K562 (cell line): ENCODE results near the gene RBMS3. TPM values are rescaled to one million over a fixed set of nuclear protein-coding genes. Genes with fewer than 3 reads are reported as not detected.

Source experiments
- ATAC-seq: fragments of 200-7000 bp; cut with Tn5 transposase; 3 replicates; pipeline ENCODE4 v1.9.1; 2020; ENCODE audit warnings: moderate library complexity
- BruUV-seq: library from RNA; stranded (reverse); fragments of 400-500 nt; replicated peaks from 2 replicates; lab custom pipeline; 2021; lab: Mats Ljungman, UMichigan
- CTCF ChIA-PET: fragments of 300-600 bp; formaldehyde crosslinking; extraction: SDS; loops from one replicate; lab custom pipeline; 2021; ENCODE audit warnings: low intra/inter-chr PET ratio; lab: Yijun Ruan, JAX
- POLR2A ChIA-PET: fragments of 300-600, 350-650 bp; sonication (Branson Sonifier 250); formaldehyde crosslinking; extraction: SDS; loops from one replicate; lab custom pipeline; 2021; ENCODE audit warnings: antibody characterized with exemption, inconsistent platforms; lab: Yijun Ruan, JAX
- DNase-seq, 4 experiments: peaks; one replicate each; pipeline versions ENCODE4 v3.0.0 to v3.0.0-alpha.2; 2011 to 2018; ENCODE audit warnings: low spot score in 3 of 4, mixed read lengths in 3 of 4; ENCODE audit errors: extremely low read depth in 1 of 4
- FAIRE-seq: peaks from 2 replicates; lab custom pipeline; 2011; peaks lifted over from hg19 to GRCh38; lab: Jason Lieb, UNC
- H2AFZ ChIP-seq: 2 replicates; pipeline ENCODE4 v1.6.0; 2011; ENCODE audit warnings: low read depth, low read length, control low read depth, inconsistent platforms
- H3K27ac ChIP-seq: fragments of 200-600 bp; 3 replicates; pipeline ENCODE4 v1.8.0; 2011; ENCODE audit warnings: low read depth, mild to moderate bottlenecking, control low read depth, inconsistent platforms, low read length, moderate library complexity, mixed read lengths; ENCODE audit errors: extremely low read depth
- H3K27me3 ChIP-seq, 2 experiments: fragments of 300-600 bp in 1 of 2; 2 replicates in 1 of 2; 3 replicates in 1 of 2; pipeline versions ENCODE4 v1.6.0 to v1.8.0; 2011; ENCODE audit warnings: inconsistent platforms in 2 of 2, low read length in 2 of 2, mild to moderate bottlenecking in 1 of 2, mixed read lengths in 1 of 2, moderate library complexity in 1 of 2; ENCODE audit not compliant: control insufficient read depth in 2 of 2, insufficient read depth in 2 of 2
- H3K36me3 ChIP-seq: fragments of 300-600 bp; 3 replicates; pipeline ENCODE4 v1.8.0; 2011; ENCODE audit warnings: mild to moderate bottlenecking, low read length, inconsistent platforms; ENCODE audit not compliant: control insufficient read depth, insufficient read depth
- H3K4me1 ChIP-seq, 2 experiments: fragments of 200-600 bp in 1 of 2; replicated peaks in 1 of 2; 2 replicates in 1 of 2; 3 replicates in 1 of 2; pipeline versions ENCODE4 v1.5.1 to v1.8.0; 2011; ENCODE audit warnings: inconsistent platforms in 2 of 2, low read length in 2 of 2, mild to moderate bottlenecking in 1 of 2, mixed read lengths in 1 of 2, moderate library complexity in 1 of 2; ENCODE audit not compliant: control insufficient read depth in 2 of 2, insufficient read depth in 2 of 2
- H3K4me2 ChIP-seq: 2 replicates; pipeline ENCODE4 v1.6.1; 2011; ENCODE audit warnings: low read length, control low read depth, inconsistent platforms, mixed read lengths; ENCODE audit not compliant: insufficient read depth
- H3K4me3 ChIP-seq: fragments of 200-600 bp; sonication (generic), shearing (Covaris generic); 2 replicates; pipeline ENCODE4 v1.5.1; 2016; ENCODE audit warnings: control low read depth, inconsistent platforms
- H3K79me2 ChIP-seq: fragments of 200-600 bp; 3 replicates; pipeline ENCODE4 v1.8.0; 2011; ENCODE audit warnings: low read length, inconsistent platforms; ENCODE audit not compliant: control insufficient read depth, insufficient read depth
- H3K9ac ChIP-seq, 2 experiments: 2 replicates each; pipeline versions ENCODE4 v1.6.0 to v1.6.1; 2011; ENCODE audit warnings: low read depth in 2 of 2, low read length in 2 of 2, control low read depth in 1 of 2, inconsistent platforms in 1 of 2, mild to moderate bottlenecking in 1 of 2, mixed read lengths in 1 of 2; ENCODE audit not compliant: insufficient read depth in 1 of 2
- H3K9me1 ChIP-seq: one replicate; pipeline ENCODE4 v1.6.0; 2011; ENCODE audit warnings: inconsistent platforms, mild to moderate bottlenecking, low read length, moderate library complexity; ENCODE audit not compliant: control insufficient read depth, insufficient read depth
- H3K9me3 ChIP-seq: replicated peaks from 2 replicates; pipeline ENCODE4 v1.5.1; 2011; ENCODE audit warnings: low read depth, low read length, inconsistent platforms; ENCODE audit not compliant: control insufficient read depth, insufficient read depth
- H4K20me1 ChIP-seq: replicated peaks from 2 replicates; pipeline ENCODE4 v1.6.1; 2011; ENCODE audit warnings: low read length, inconsistent platforms, mixed read lengths; ENCODE audit not compliant: control insufficient read depth, insufficient read depth
- HDAC6 ChIP-seq: IDR thresholded peaks from 2 replicates; pipeline ENCODE4 v1.6.1; 2012; ENCODE audit warnings: low read depth, mild to moderate bottlenecking, control low read depth, inconsistent platforms, low read length, moderate library complexity
- KDM5B ChIP-seq: fragments of 200-600 bp; sonication (generic); IDR thresholded peaks from 2 replicates; pipeline ENCODE4 v1.6.1; 2012; ENCODE audit warnings: low read depth, mild to moderate bottlenecking, moderate library complexity, low read length, control low read depth, inconsistent platforms; ENCODE audit not compliant: insufficient replicate concordance
- KLF6 ChIP-seq: fragments of 250-450 bp; sonication (Bioruptor Pico); IDR thresholded peaks from 2 replicates; pipeline ENCODE4 v1.4.0; 2020; ENCODE audit warnings: mild to moderate bottlenecking, moderate library complexity, borderline replicate concordance
- NFATC3 ChIP-seq: fragments of 450-650 bp; IDR thresholded peaks from 2 replicates; pipeline ENCODE4 v1.6.1; 2017; ENCODE audit warnings: mild to moderate bottlenecking
- POLR2AphosphoS2 ChIP-seq: IDR thresholded peaks from 2 replicates; pipeline ENCODE4 v1.6.1; 2012; ENCODE audit warnings: low read length, improper control_type of control experiment
- RB1 ChIP-seq: fragments of 450-650 bp; IDR thresholded peaks from 2 replicates; pipeline ENCODE4 v1.6.1; 2017; ENCODE audit warnings: low read depth, mild to moderate bottlenecking
- ZFP36 ChIP-seq: fragments of 150-350 bp; IDR thresholded peaks from 2 replicates; pipeline ENCODE4 v1.6.1; 2018; ENCODE audit warnings: low read length, low read depth; ENCODE audit not compliant: partially characterized antibody
- in situ Hi-C: fragments of 300-500 bp; cut with MboI; formaldehyde crosslinking; loops from 4 replicates; pipeline ENCODE4 v1.15.0; 2018; ENCODE audit warnings: inconsistent platforms, mixed read lengths
- intact Hi-C: fragments of 100-400 bp; cut with micrococcal nuclease; formaldehyde crosslinking; loops from 2 replicates; pipeline ENCODE4 v1.14.2; 2022
- polyA plus RNA-seq, 8 experiments: library from polyadenylated mRNA; depleted of rRNA in 4 of 8; stranded (reverse) in 5 of 8; unstranded in 3 of 8; fragments of >200 nt; fragmentation: Nextera tagmentation in 2 of 8; fragmentation: Illumina TruSeq in 1 of 8; extraction: Ambion mirVana in 2 of 8; extraction: Trizol in 1 of 8; gene quantifications; 2 replicates each; pipeline versions ENCODE4 v1.2.1 to v1.2.3, GENCODE V29; 2011 to 2014; ENCODE audit warnings: inconsistent platforms in 1 of 8, missing spikeins in 1 of 8
- total RNA-seq, 7 experiments: library from RNA; depleted of rRNA in 6 of 7; stranded (reverse); fragments of >200 nt in 6 of 7; fragmentation: Illumina TruSeq in 2 of 7; extraction: Trizol in 2 of 7; gene quantifications; 2 replicates each; pipeline versions ENCODE4 v1.2.1 to v1.2.3, GENCODE V29; 2011 to 2021; ENCODE audit warnings: low replicate concordance in 1 of 7
- TF ChIP-seq, protein P1 (sequence below), 2 experiments: fragments of 200-800 bp in 1 of 2; sonication (Bioruptor generic) in 1 of 2; sonication (generic) in 1 of 2; formaldehyde crosslinking in 1 of 2; IDR thresholded peaks in 1 of 2; conservative IDR thresholded peaks in 1 of 2; 2 replicates each; pipeline versions ENCODE4 v1.5.0 to v1.6.1; 2016 to 2020; ENCODE audit warnings: missing compliant biosample characterization in 1 of 2, missing genetic modification characterization in 1 of 2, missing genetic modification reagents in 1 of 2
- TF ChIP-seq, protein P2 (sequence below): fragments of 450-650 bp; IDR thresholded peaks from 2 replicates; pipeline ENCODE4 v1.6.1; 2016; ENCODE audit warnings: missing biosample characterization, missing genetic modification characterization

The RBMS3 gene
- total and polyA plus RNA-seq, 9 of the 15 experiments (the other 6 are each of a cell fraction or from before 2014, with no cell fraction given): 0.20 TPM; not detected in 8

DNA sequence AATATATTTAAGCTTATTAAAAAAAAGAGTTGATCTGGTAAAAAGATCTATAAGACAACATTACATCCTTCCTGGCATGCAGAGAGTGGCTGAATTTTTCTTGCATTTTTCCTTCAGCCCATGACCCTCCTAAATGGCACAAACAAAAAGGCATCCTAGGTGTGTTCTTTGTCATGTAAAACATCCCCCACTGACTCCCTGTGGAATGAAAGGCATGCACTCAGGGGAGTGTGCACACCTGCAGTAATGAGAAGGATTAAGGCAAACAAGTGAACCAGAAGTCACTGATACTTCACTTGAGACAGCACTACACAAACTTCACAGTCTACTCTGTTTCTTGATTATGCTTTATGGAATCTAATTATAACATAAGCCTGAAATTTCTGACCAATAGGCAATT, 195.0 kb downstream of the RBMS3 start:
- no peaks in the 10 kb centered on the region for H3K27me3 ChIP-seq
- in situ Hi-C loops (no loop called here), intact Hi-C loops (no loop called here)
- no TSS peak for BruUV-seq
- CTCF ChIA-PET: no interaction called here
- H3K36me3 ChIP-seq: no peaks in the 10 kb centered on the region
- TF ChIP-seq RB1: no peak
- TF ChIP-seq KLF6 (CRISPR knock-in tag): no peak
- no peak for TF ChIP-seq HDAC6
- TF ChIP-seq, protein P1, sequence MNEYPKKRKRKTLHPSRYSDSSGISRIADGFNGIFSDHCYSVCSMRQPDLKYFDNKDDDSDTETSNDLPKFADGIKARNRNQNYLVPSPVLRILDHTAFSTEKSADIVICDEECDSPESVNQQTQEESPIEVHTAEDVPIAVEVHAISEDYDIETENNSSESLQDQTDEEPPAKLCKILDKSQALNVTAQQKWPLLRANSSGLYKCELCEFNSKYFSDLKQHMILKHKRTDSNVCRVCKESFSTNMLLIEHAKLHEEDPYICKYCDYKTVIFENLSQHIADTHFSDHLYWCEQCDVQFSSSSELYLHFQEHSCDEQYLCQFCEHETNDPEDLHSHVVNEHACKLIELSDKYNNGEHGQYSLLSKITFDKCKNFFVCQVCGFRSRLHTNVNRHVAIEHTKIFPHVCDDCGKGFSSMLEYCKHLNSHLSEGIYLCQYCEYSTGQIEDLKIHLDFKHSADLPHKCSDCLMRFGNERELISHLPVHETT (CRISPR knock-in tag; conservative IDR thresholded peaks at IDR 0.05 in 1 of 2, IDR thresholded peaks at IDR 0.05 in 1 of 2): no peak
- TF ChIP-seq, protein P2, sequence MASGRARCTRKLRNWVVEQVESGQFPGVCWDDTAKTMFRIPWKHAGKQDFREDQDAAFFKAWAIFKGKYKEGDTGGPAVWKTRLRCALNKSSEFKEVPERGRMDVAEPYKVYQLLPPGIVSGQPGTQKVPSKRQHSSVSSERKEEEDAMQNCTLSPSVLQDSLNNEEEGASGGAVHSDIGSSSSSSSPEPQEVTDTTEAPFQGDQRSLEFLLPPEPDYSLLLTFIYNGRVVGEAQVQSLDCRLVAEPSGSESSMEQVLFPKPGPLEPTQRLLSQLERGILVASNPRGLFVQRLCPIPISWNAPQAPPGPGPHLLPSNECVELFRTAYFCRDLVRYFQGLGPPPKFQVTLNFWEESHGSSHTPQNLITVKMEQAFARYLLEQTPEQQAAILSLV (tag): no peak
- TF ChIP-seq ZFP36: no peak
- no peak for TF ChIP-seq KDM5B
- TF ChIP-seq NFATC3: no peak
- no peak for TF ChIP-seq POLR2AphosphoS2
- no peaks in the 10 kb centered on the region for H4K20me1 ChIP-seq
- POLR2A ChIA-PET: no interaction called here
- DNase-seq (no peak), FAIRE-seq (no peak), ATAC-seq (no peak)
- H3K4me2 ChIP-seq: no peak overlapping the region
- H3K4me1 ChIP-seq: no peaks in the 10 kb centered on the region; a peak in 1 of 5 replicates
- no peaks in the 10 kb centered on the region for H3K79me2 ChIP-seq
- H3K9me1 ChIP-seq: no peaks in the 10 kb centered on the region
- no peak overlapping the region for H3K27ac ChIP-seq
- H2AFZ ChIP-seq: no peak overlapping the region
- no peak overlapping the region for H3K9ac ChIP-seq
- H3K4me3 ChIP-seq: no peak overlapping the region
- no peaks in the 10 kb centered on the region for H3K9me3 ChIP-seq
